ENCODE results near the gene CTXND2.
"Not testable (repeated sequence)": the region's sequence is repeated elsewhere in the genome, so short reads cannot be mapped to it uniquely, and the experiment has no call there.

CTXND2 gene

GRCh38 chr1:150890033-150890416 lies 3.1 kb downstream of the CTXND2 start:
- DNase-seq (ENCODE audit: low spot score), result no peak

- DNase-seq (ENCODE audit: low spot score), result no peak
Observed at GRCh38 chr1:150893336-150893913, 6.5 kb downstream of the CTXND2 start.

GRCh38 chr1:150895618-150896017 lies 8.7 kb downstream of the CTXND2 start:
- DNase-seq (ENCODE audit: low spot score), result no peak

GRCh38 chr1:150899795-150900194 lies 12.9 kb downstream of the CTXND2 start:
- not testable (repeated sequence) for DNase-seq (ENCODE audit: low spot score)

GRCh38 chr1:150902346-150902745 lies 15.4 kb downstream of the CTXND2 start:
- no peak for DNase-seq (ENCODE audit: low spot score)

- no peak for DNase-seq (ENCODE audit: low spot score)
Observed at GRCh38 chr1:150902751-150903150, 15.8 kb downstream of the CTXND2 start.

- DNase-seq (ENCODE audit: low spot score), result no peak
Observed at GRCh38 chr1:150905301-150905700, 18.4 kb downstream of the CTXND2 start.

GRCh38 chr1:150906329-150906728 lies 19.4 kb downstream of the CTXND2 start:
- no peak for DNase-seq (ENCODE audit: low spot score)

- no peak for DNase-seq (ENCODE audit: low spot score)
Observed at GRCh38 chr1:150906813-150907212, 19.9 kb downstream of the CTXND2 start.

GRCh38 chr1:150909585-150910180 lies 22.7 kb downstream of the CTXND2 start:
- DNase-seq (ENCODE audit: low spot score), result no peak

GRCh38 chr1:150912623-150913022 lies 25.7 kb downstream of the CTXND2 start:
- no peak for DNase-seq (ENCODE audit: low spot score)

GRCh38 chr1:150917387-150917786 lies 30.5 kb downstream of the CTXND2 start:
- DNase-seq (ENCODE audit: low spot score), result no peak

GRCh38 chr1:150922519-150922975 lies 35.6 kb downstream of the CTXND2 start:
- peak; percentile 66 for DNase-seq (ENCODE audit: low spot score)

GRCh38 chr1:150925080-150925479 lies 38.1 kb downstream of the CTXND2 start:
- DNase-seq (ENCODE audit: low spot score), result no peak

GRCh38 chr1:150926097-150926741 lies 39.3 kb downstream of the CTXND2 start, which contains the start of gene SETDB1:
Gene SETDB1 (plus strand): TSS chr1:150926363. CDS start chr1:150927715, 1,352 bp downstream.
- DNase-seq (ENCODE audit: low spot score), result peak; percentile 96

GRCh38 chr1:150927624-150928023 lies 40.7 kb downstream of the CTXND2 start:
- DNase-seq (ENCODE audit: low spot score), result no peak

GRCh38 chr1:150928286-150928685 lies 41.4 kb downstream of the CTXND2 start:
- DNase-seq (ENCODE audit: low spot score), result no peak

GRCh38 chr1:150928775-150929174 lies 41.8 kb downstream of the CTXND2 start:
- DNase-seq (ENCODE audit: low spot score), result not testable (repeated sequence)

GRCh38 chr1:150931773-150932172 lies 44.8 kb downstream of the CTXND2 start:
- no peak for DNase-seq (ENCODE audit: low spot score)

GRCh38 chr1:150944856-150945255 lies 57.9 kb downstream of the CTXND2 start:
- no peak for DNase-seq (ENCODE audit: low spot score)

GRCh38 chr1:150954708-150955107 lies 67.8 kb downstream of the CTXND2 start:
- DNase-seq (ENCODE audit: low spot score), result no peak

- DNase-seq (ENCODE audit: low spot score), result no peak
Observed at GRCh38 chr1:150955280-150955679, 68.3 kb downstream of the CTXND2 start.

GRCh38 chr1:150957666-150958065 lies 70.7 kb downstream of the CTXND2 start:
- DNase-seq (ENCODE audit: low spot score), result no peak

Measured in left forelimb (tissue), 1 donor.